SU-DHL-6 (cell line): ENCODE measurements around the gene NCF1.
"Not testable (repeated sequence)": the region's sequence is repeated elsewhere in the genome, so short reads cannot be mapped to it uniquely, and the experiment has no call there.

Experiments used
- H2AFZ ChIP-seq: fragments of 200-600 bp; sonication (generic); 2 replicates; pipeline ENCODE4 v1.6.1; 2014; ENCODE audit warnings: low read depth, mild to moderate bottlenecking, moderate library complexity, mixed read lengths, antibody characterized with exemption, low read length; ENCODE audit not compliant: severe bottlenecking
- H3F3A ChIP-seq: fragments of 200-600 bp; shearing (Covaris generic); 2 replicates; pipeline ENCODE4 v1.6.0; 2016; ENCODE audit warnings: antibody characterized with exemption, mild to moderate bottlenecking; ENCODE audit not compliant: insufficient read depth
- H3K27ac ChIP-seq: fragments of 200-600 bp; sonication (generic); 2 replicates; pipeline ENCODE4 v1.5.1; 2016; ENCODE audit warnings: low read depth, mild to moderate bottlenecking, low read length, moderate library complexity, mixed read lengths
- H3K27me3 ChIP-seq: fragments of 200-600 bp; sonication (generic), shearing (Covaris generic); 2 replicates; pipeline ENCODE4 v1.6.0; 2014; ENCODE audit warnings: mild to moderate bottlenecking, low read length
- H3K36me3 ChIP-seq: fragments of 200-600 bp; sonication (generic); 2 replicates; pipeline ENCODE4 v1.6.1; 2014; ENCODE audit warnings: mild to moderate bottlenecking, low read length, mixed read lengths
- H3K4me2 ChIP-seq: fragments of 300-600, 200-600 bp; shearing (Covaris generic), sonication (generic); 2 replicates; pipeline ENCODE4 v1.6.0; 2014; ENCODE audit warnings: low read length, low read depth, mild to moderate bottlenecking; ENCODE audit not compliant: poor library complexity, severe bottlenecking
- H3K4me3 ChIP-seq: fragments of 200-600 bp; sonication (generic); 2 replicates; pipeline ENCODE4 v1.5.1; 2014; ENCODE audit warnings: antibody characterized with exemption, low read length, mild to moderate bottlenecking, mixed read lengths; ENCODE audit not compliant: insufficient read depth, poor library complexity, severe bottlenecking
- H3K79me2 ChIP-seq: fragments of 200-600 bp; sonication (generic); 2 replicates; pipeline ENCODE4 v1.6.1; 2014; ENCODE audit warnings: mild to moderate bottlenecking, low read length, moderate library complexity; ENCODE audit not compliant: insufficient read depth
- H3K9ac ChIP-seq: fragments of 200-600 bp; sonication (generic); 2 replicates; pipeline ENCODE4 v1.7.0; 2014; ENCODE audit warnings: mild to moderate bottlenecking, low read length
- H3K9me2 ChIP-seq: fragments of 200-600 bp; sonication (generic); replicated peaks from 2 replicates; pipeline ENCODE4 v1.6.1; 2014; ENCODE audit warnings: low read length; ENCODE audit not compliant: insufficient read depth
- H3K9me3 ChIP-seq: fragments of 200-600 bp; sonication (generic); 2 replicates; pipeline ENCODE4 v1.6.1; 2014; ENCODE audit warnings: low read length, mixed read lengths; ENCODE audit not compliant: insufficient read depth
- H4K20me1 ChIP-seq: fragments of 200-600 bp; sonication (generic); 2 replicates; pipeline ENCODE4 v1.6.1; 2014; ENCODE audit warnings: low read depth, mild to moderate bottlenecking, antibody characterized with exemption, low read length, moderate library complexity, mixed read lengths

NCF1 gene

GRCh38 chr7:74789200-74789736 is 15.5 kb downstream of the NCF1 start:
- H3K9me3 ChIP-seq, H3K79me2 ChIP-seq, H3K27ac ChIP-seq, H3F3A ChIP-seq, H3K4me3 ChIP-seq, H3K9me2 ChIP-seq, H3K9ac ChIP-seq, H4K20me1 ChIP-seq, H2AFZ ChIP-seq, H3K36me3 ChIP-seq, H3K4me2 ChIP-seq, H3K27me3 ChIP-seq: not testable (repeated sequence)

GRCh38 chr7:74797848-74798622 is 24.2 kb downstream of the NCF1 start:
- not testable (repeated sequence) for H3K27me3 ChIP-seq, H3K27ac ChIP-seq, H3K36me3 ChIP-seq, H3K9me3 ChIP-seq, H3K4me3 ChIP-seq, H3K9ac ChIP-seq, H3F3A ChIP-seq, H3K9me2 ChIP-seq, H3K4me2 ChIP-seq, H3K79me2 ChIP-seq, H4K20me1 ChIP-seq, H2AFZ ChIP-seq

- H3K9me2 ChIP-seq, H2AFZ ChIP-seq, H3K27ac ChIP-seq, H3K79me2 ChIP-seq, H3K27me3 ChIP-seq, H3K36me3 ChIP-seq, H3K9ac ChIP-seq, H4K20me1 ChIP-seq, H3K4me2 ChIP-seq, H3F3A ChIP-seq, H3K9me3 ChIP-seq, H3K4me3 ChIP-seq: not testable (repeated sequence)
These were observed 24.8 kb downstream of the NCF1 start for GRCh38 chr7:74798644-74799043.

- not testable (repeated sequence) for H3K9ac ChIP-seq, H3K36me3 ChIP-seq, H3K4me2 ChIP-seq, H2AFZ ChIP-seq, H4K20me1 ChIP-seq, H3K27ac ChIP-seq, H3K27me3 ChIP-seq, H3K9me3 ChIP-seq, H3K79me2 ChIP-seq, H3K9me2 ChIP-seq, H3F3A ChIP-seq, H3K4me3 ChIP-seq
These were observed 42.1 kb downstream of the NCF1 start for GRCh38 chr7:74815882-74816281.

- H3F3A ChIP-seq, H3K9me2 ChIP-seq, H3K27me3 ChIP-seq, H3K36me3 ChIP-seq, H4K20me1 ChIP-seq, H3K4me2 ChIP-seq, H3K27ac ChIP-seq, H3K9me3 ChIP-seq, H3K79me2 ChIP-seq, H3K4me3 ChIP-seq, H2AFZ ChIP-seq, H3K9ac ChIP-seq: not testable (repeated sequence)
These were observed 46.5 kb downstream of the NCF1 start for GRCh38 chr7:74820146-74820805.

GRCh38 chr7:74821259-74821658 is 47.4 kb downstream of the NCF1 start:
- not testable (repeated sequence) for H3K36me3 ChIP-seq, H3K27me3 ChIP-seq, H3K4me3 ChIP-seq, H3K9me3 ChIP-seq, H2AFZ ChIP-seq, H3F3A ChIP-seq, H3K4me2 ChIP-seq, H3K79me2 ChIP-seq, H4K20me1 ChIP-seq, H3K9ac ChIP-seq, H3K9me2 ChIP-seq, H3K27ac ChIP-seq

- not testable (repeated sequence) for H3K9ac ChIP-seq, H3K9me2 ChIP-seq, H3F3A ChIP-seq, H2AFZ ChIP-seq, H3K9me3 ChIP-seq, H3K79me2 ChIP-seq, H3K27ac ChIP-seq, H4K20me1 ChIP-seq, H3K36me3 ChIP-seq, H3K4me2 ChIP-seq, H3K27me3 ChIP-seq, H3K4me3 ChIP-seq
These were observed 56.1 kb downstream of the NCF1 start for GRCh38 chr7:74829959-74830358.

- H3K36me3 ChIP-seq, H4K20me1 ChIP-seq, H3K79me2 ChIP-seq, H3K27ac ChIP-seq, H3K9me2 ChIP-seq, H2AFZ ChIP-seq, H3K4me2 ChIP-seq, H3F3A ChIP-seq, H3K4me3 ChIP-seq, H3K9ac ChIP-seq, H3K9me3 ChIP-seq, H3K27me3 ChIP-seq: not testable (repeated sequence)
These were observed 56.6 kb downstream of the NCF1 start for GRCh38 chr7:74830411-74830810.
